Activated CD8-positive, alpha-beta memory T cell treated with anti-CD3 and anti-CD28 coated beads for 4 hours (primary cell): Measurements from ENCODE around the gene RIT1.
"Not testable (repeated sequence)": the region's sequence is repeated elsewhere in the genome, so short reads cannot be mapped to it uniquely, and the experiment has no call there.

Experiments
- DNase-seq, 2 donors: peaks; one replicate each; pipeline ENCODE4 v3.0.0-alpha.2; 2020; ENCODE audit warnings: low read depth in 2 of 2

Gene RIT1

GRCh38 chr1:155933591-155934096, 22.5 kb upstream of the RIT1 start:
- DNase-seq: no peak

- DNase-seq: no peak
Observed at GRCh38 chr1:155932487-155932886, 21.3 kb upstream of the RIT1 start.

GRCh38 chr1:155932081-155932480, 20.9 kb upstream of the RIT1 start:
- DNase-seq: no peak

- DNase-seq: no peak
Observed at GRCh38 chr1:155931332-155932038, 20.3 kb upstream of the RIT1 start.

- DNase-seq: not testable (repeated sequence)
Observed at GRCh38 chr1:155930725-155931124, 19.6 kb upstream of the RIT1 start.

- DNase-seq: no peak
Observed at GRCh38 chr1:155929057-155929456, 17.9 kb upstream of the RIT1 start.

- DNase-seq: no peak
Observed at GRCh38 chr1:155925506-155925905, 14.4 kb upstream of the RIT1 start.

- no peak for DNase-seq
Observed at GRCh38 chr1:155920717-155921116, 9.6 kb upstream of the RIT1 start.

- DNase-seq: no peak
Observed at GRCh38 chr1:155919801-155920200, 8.7 kb upstream of the RIT1 start.

- no peak for DNase-seq
Observed at GRCh38 chr1:155918660-155919059, 7.5 kb upstream of the RIT1 start.

GRCh38 chr1:155913969-155914757, 3.0 kb upstream of the RIT1 start:
- no peak for DNase-seq

- no peak for DNase-seq
Observed at GRCh38 chr1:155912056-155912536, 947 bp upstream of the RIT1 start.

- DNase-seq: no peak
Observed at GRCh38 chr1:155910621-155911121, 478 bp downstream of the RIT1 start.

GRCh38 chr1:155909894-155910293, 1.3 kb downstream of the RIT1 start:
- no peak for DNase-seq

GRCh38 chr1:155904261-155904660, 6.9 kb downstream of the RIT1 start:
- DNase-seq: no peak

- DNase-seq: no peak
Observed at GRCh38 chr1:155900161-155900560, 11.0 kb downstream of the RIT1 start.

- DNase-seq: no peak
Observed at GRCh38 chr1:155899683-155900082, 11.5 kb downstream of the RIT1 start.

- no peak for DNase-seq
Observed at GRCh38 chr1:155898888-155899287, 12.3 kb downstream of the RIT1 start.

- DNase-seq: no peak
Observed at GRCh38 chr1:155897746-155898145, 13.4 kb downstream of the RIT1 start.

- DNase-seq: not testable (repeated sequence)
Observed at GRCh38 chr1:155896476-155896875, 14.7 kb downstream of the RIT1 start.

- DNase-seq: not testable (repeated sequence)
Observed at GRCh38 chr1:155895617-155896016, 15.5 kb downstream of the RIT1 start.

GRCh38 chr1:155893389-155894142, 17.6 kb downstream of the RIT1 start:
- DNase-seq: no peak
